ENCODE results near the gene BAIAP2L2. TPM values are rescaled to one million over a fixed set of nuclear protein-coding genes. Genes with fewer than 3 reads are reported as not detected.

Gene BAIAP2L2
- total and polyA plus RNA-seq, 2 experiments from 2014 or later, result 3.9 to 5.6 TPM

GRCh38 chr22:38086001-38086845, 24.3 kb downstream of the BAIAP2L2 start (continued):
- TF ChIP-seq STAT1 (IDR thresholded peaks at IDR 0.05; ENCODE audit: unreplicated experiment), result no peak
- TF ChIP-seq CREB1 (CRISPR knock-in tag; IDR thresholded peaks at IDR 0.05; ENCODE audit: low read depth), result no peak

- Histone ChIP-seq H3K9me2 (ENCODE audit: insufficient read depth) (no peaks in the 10 kb centered on the region), H3F3A (replicated peaks; ENCODE audit: low read depth) (no peaks in the 10 kb centered on the region), H3K79me2 (replicated peaks; ENCODE audit: insufficient read depth) (no peaks in the 10 kb centered on the region), H3K27me3 (ENCODE audit: insufficient read depth) (peaks cover 30% of the 10 kb centered on the region), H2AFZ (no peak overlapping the region), H3K27ac (ENCODE audit: low read depth) (no peak overlapping the region), H3K4me1 (ENCODE audit: insufficient read depth) (peaks cover 30% of the 10 kb centered on the region; the same call in 1 of the 2 replicates), H3K4me3 (no peak overlapping the region), H4K20me1 (replicated peaks; ENCODE audit: insufficient read depth) (no peaks in the 10 kb centered on the region), H3K36me3 (ENCODE audit: insufficient read depth) (no peaks in the 10 kb centered on the region), H3K4me2 (no peak overlapping the region)
- peaks cover 12% of the 10 kb centered on the region; the same call in 2 of the 3 replicates for H3K4me1 Mint-ChIP-seq
- no peaks in the 10 kb centered on the region for H3K9me3 Mint-ChIP-seq
- no peak overlapping the region for H3K27ac Mint-ChIP-seq
- DNase-seq (ENCODE audit: low spot score) (no peak), ATAC-seq (no peak)
- H3K27me3 Mint-ChIP-seq (ENCODE audit: insufficient read depth, low read depth, poor library complexity), result peaks cover 24% of the 10 kb centered on the region
- no peak overlapping the region for H3K4me3 Mint-ChIP-seq
- no peaks in the 10 kb centered on the region; the same call in 2 of the 3 replicates for H3K36me3 Mint-ChIP-seq (ENCODE audit: low read depth)
- TF ChIP-seq ZNF462 (CRISPR knock-in tag; IDR thresholded peaks at IDR 0.05) (no peak), EZH2phosphoT487 (IDR thresholded peaks at IDR 0.05; ENCODE audit: unreplicated experiment) (no peak), ZNF114 (CRISPR knock-in tag; IDR thresholded peaks at IDR 0.05) (no peak), ETS1 (IDR thresholded peaks at IDR 0.05) (no peak), CTCF (conservative IDR thresholded peaks at IDR 0.05; ENCODE audit: low read depth in 2 of 2) (no peak), POLR2AphosphoS5 (IDR thresholded peaks at IDR 0.05; ENCODE audit: low read depth) (no peak), STAT1 (IDR thresholded peaks at IDR 0.05; ENCODE audit: unreplicated experiment) (no peak), JUNB (IDR thresholded peaks at IDR 0.05; ENCODE audit: unreplicated experiment) (no peak), CREB1 (CRISPR knock-in tag; IDR thresholded peaks at IDR 0.05; ENCODE audit: low read depth) (no peak), ZNF331 (CRISPR knock-in tag; IDR thresholded peaks at IDR 0.05; ENCODE audit: low read depth) (no peak), NANOG (IDR thresholded peaks at IDR 0.05; ENCODE audit: borderline replicate concordance) (no peak), REST (IDR thresholded peaks at IDR 0.05; ENCODE audit: unreplicated experiment) (no peak)
Observed at GRCh38 chr22:38085501-38085900, 25.0 kb downstream of the BAIAP2L2 start.
